Measurements from ENCODE around the gene FN3KRP.

Gene FN3KRP

DNA sequence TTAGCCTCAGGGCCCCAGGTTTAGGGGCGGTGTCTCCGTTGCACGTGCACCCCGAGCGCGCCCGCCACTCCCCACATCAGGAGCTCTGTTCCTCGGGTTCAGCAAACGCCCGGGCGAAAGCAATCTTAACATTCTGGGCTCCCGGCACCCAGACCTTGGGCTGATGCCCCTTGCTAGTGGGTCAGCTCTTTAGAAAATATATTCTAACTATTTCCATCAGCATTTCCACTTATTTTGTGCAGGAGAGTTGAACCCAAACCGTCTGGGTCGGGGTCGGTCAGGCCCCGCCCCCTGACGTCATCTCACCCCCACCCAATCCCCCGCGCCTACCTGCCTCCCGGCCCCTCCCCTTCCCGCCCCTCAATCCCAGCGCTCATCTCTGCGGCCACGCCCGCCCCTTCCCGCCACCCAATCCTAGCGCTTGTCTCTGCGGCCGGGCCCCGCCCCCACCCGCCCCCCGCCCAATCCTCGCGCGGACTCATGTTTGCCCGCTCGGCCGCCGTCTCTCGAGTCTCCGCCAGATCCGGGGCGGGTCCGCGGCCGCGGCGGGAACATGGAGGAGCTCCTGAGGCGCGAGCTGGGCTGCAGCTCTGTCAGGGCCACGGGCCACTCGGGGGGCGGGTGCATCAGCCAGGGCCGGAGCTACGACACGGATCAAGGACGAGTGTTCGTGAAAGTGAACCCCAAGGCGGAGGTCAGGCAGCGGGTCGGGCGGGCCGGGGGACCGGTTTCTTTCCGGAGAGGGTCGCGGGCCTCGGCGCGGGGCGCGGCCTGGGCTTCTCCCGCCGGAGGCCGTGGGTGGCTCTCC lies at the start of gene FN3KRP:
Gene FN3KRP, plus strand, starts transcription at position 504 of the 808 bp plus-strand sequence. Its CDS starts 50 bp downstream, at position 554.
- Histone ChIP-seq H3K27ac (peak within 1 kb of the TSS in 20 of 21 experiments; percentile 41 to 84 (median 76)), H3K4me3 (peak within 1 kb of the TSS; percentile 51 to 96 (median 85))

GRCh38 chr17:82666931-82667667 lies 49.4 kb upstream of the FN3KRP start:
- H3K27ac ChIP-seq: no peak overlapping the region

DNA sequence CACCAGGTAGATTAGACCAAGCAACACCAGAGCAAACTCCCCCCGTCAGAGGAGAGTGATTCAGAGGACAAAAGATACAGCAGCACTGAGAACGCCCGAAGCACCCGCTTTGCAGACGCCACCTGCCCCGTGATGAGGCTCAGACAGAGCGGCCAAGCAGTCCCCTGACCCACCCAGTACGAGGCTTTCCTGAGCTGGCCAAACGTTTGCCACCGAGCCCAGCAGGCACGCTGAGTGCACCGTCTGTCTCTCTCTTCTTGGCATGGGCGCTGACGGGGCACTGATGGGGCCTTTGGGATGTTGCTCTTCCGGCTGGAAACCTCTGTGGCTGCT lies 48.9 kb upstream of the FN3KRP start:
- Histone ChIP-seq H3K27ac (no peak overlapping the region), H3K4me3 (no peak overlapping the region)

More at GRCh38 chr17:82666931-82667667, 49.4 kb upstream of the FN3KRP start:
- no peak overlapping the region for H3K4me3 ChIP-seq

GRCh38 chr17:82668024-82668630 lies 48.4 kb upstream of the FN3KRP start:
- H3K4me3 ChIP-seq: no peak overlapping the region
- peak overlapping the region in 1 of 21 experiments; percentile 12 for H3K27ac ChIP-seq

DNA sequence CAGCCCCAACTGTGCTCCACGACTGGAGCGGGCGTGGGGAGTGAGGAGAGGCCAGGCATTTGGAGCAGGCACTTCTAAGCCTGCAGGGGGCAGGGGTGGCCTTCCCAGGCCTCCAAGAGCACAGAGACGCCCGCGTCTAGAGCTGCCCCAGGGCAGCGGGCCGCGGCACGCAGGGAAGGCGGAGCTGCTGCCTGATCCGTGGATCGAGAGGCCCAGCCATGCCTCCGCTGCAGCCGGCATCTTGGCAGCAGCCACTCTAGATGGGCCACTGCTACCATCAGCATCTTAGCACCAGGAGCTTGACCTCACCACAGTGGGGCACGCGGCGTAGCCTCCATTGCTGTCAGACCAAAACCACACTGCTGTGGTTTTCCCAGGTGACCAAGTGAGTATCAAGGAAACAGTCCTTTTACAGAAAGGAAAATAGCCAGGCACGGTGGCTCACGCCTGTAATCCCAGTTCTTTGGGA lies 47.8 kb upstream of the FN3KRP start:
- H3K27ac ChIP-seq: peak overlapping the region in 3 of 21 experiments; percentile 0 to 12 (median 7)
- no peak overlapping the region for H3K4me3 ChIP-seq

- H3K27ac ChIP-seq: no peak overlapping the region
- H3K4me3 ChIP-seq: no peak overlapping the region
These were observed 45.6 kb upstream of the FN3KRP start for GRCh38 chr17:82670661-82671450.

DNA sequence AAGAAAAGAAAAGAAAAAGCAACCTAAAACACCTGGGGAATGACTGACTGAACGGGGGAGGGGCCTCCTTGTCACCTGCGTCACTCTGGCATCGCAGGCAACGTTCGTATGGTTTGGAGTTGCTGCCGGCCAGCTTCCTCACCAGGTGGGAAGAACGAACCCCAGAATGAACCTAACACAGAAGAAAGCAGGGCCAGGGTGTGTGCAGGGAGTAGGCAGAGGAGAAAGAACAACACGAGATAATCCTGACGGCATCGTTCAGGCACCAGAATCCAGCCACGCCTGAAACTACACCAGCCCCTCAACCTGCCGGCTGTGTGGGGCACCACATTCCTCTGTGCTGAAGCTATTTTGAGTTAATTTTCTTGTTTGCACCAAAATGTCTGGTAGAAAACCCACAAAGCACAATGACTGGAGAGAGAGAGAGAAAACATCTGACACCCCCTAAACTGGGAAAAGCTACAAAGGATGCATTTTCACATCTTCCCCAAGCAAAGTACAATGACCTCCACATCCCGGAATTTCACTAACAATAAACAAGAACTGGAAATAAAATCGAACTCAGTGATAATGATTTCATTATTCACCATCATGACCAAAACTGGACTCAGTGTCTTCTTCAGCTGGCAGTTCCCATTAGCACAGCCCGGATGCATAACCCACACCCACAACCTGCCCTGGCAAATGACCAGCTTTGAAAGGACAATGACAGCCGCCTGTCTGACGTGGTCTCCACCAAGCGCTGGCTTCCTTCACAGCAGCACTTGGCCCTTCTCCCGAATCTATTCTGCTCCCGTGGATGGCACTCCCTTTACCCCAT lies 41.6 kb upstream of the FN3KRP start:
- Histone ChIP-seq H3K27ac (no peak overlapping the region), H3K4me3 (no peak overlapping the region)

DNA sequence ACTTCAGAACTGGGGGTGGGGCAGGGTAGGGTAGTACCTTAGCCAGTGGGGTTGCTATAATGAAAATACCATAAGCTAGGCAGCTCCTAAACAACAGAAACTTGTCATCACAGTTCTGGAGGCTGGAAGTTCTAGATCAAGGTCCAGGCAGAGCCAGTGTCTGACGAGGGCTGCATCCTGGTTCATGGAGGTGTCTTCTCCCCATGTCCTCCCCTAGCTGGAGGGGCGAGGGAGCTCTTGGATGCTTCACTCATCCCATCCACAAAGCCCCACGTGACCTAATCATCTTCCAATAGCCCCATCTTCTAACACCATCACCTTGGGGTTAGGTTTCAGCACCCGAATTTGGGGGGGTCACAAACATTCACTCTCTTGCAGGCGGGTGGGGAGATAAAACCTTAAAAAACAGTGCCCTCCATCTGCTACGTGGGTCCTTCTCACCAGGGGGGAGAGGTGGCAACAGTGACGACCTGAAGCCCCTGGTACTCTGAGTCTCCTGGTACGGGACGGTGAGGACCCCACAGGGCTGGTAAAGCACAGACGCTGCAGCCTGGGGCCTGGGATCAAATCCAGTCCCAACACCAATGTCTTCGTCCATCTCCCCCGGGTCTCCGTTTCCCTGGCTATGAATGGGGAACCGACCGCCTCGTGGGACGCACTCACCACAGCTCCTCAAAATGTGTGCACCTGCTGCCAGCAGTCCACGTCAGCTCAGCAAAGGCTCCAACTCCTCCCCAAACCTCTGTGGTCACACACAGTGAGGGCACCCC lies 40.8 kb upstream of the FN3KRP start:
- H3K4me3 ChIP-seq: no peak overlapping the region
- peak overlapping the region in 2 of 21 experiments; percentile 26 to 42 for H3K27ac ChIP-seq

DNA sequence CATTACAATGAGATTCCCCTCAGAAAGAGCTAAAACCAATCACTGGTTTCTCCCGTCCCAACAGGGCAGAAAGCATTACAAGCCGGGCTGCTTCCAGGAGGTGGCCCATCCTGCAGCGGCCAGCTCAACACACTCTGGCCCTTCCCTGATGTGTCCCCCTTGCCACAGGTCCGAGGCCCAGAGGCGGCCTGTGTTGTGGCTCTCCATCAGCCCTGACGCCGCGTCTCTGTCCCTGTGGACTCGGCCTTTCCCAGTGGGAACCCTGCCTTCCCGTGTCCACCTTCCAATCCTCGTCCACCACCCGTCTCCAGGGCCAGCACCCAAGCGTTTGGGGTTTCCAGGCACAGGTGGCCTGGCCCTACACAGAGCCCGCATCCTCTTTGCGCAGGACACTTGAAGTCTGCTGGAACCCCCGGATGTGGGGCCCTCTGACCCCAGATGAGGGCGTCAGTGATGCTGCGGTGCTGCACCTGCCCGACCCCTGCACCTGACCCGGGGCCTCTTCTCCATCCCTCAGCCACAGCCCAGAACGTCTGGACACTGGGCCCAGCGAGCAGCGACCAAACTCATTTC lies 39.1 kb upstream of the FN3KRP start:
- H3K4me3 ChIP-seq: no peak overlapping the region
- H3K27ac ChIP-seq: no peak overlapping the region

GRCh38 chr17:82678265-82678891 lies 38.1 kb upstream of the FN3KRP start:
- no peak overlapping the region for H3K4me3 ChIP-seq
- H3K27ac ChIP-seq: no peak overlapping the region

DNA sequence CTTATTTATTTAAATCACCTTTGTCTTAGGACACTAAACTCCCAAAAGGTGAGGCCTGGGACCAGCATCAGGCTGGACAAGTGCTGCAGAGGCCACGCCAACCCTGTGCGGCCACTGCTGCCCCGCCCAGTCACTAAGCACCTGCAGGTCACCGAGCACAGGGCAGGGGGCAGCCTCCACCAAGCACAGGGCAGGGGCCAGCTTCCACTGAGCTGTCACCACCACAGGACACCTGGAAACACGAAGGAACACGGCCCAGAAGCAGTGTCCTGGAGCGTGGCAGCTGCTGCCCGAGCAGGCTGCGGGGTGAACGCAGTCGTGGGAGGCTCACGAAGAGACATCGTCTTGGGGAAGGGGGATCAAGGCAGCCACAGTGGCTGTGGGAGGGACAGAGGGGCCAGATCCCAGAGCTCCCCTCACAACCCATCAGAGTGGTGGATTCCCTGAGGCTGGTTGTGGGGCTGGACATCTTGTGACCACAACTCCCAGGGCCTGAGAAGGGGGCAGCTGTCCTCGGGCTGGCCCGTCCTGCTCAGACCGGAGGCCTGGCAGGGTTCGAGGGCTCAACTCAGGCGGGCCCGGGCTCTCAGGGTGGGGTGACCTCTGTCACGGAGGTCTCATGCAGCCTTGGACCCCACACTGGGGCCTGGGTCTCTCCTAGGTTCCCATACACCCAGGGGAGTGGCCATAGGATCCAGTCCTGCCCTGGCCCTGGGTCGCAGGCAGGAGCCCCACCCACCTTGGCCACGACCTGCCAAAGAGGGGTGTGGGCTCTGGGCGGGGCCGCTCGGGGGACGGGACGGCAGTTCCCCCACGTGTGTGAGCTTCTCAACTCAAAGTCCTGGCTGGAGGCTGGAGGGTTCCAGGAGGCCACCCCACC lies 36.7 kb upstream of the FN3KRP start:
- Histone ChIP-seq H3K4me3 (no peak overlapping the region), H3K27ac (no peak overlapping the region)

DNA sequence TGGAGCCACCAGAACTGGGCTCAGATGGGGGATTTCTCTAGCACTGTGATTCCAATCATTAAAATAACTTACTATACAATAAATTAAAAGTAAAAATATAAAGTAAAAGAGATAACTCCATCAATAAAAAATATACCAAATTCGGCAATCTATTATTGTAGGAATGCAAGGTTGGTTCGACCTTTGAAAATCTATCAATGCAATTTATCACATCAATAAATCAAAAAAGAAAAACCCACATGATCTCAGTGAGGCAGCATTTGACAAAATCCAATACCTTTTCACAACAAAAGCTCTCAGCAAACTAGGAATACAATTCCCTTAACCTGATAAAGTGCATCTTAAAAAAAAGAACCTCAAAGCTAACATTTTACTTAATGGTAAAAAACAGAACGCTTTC lies 35.0 kb upstream of the FN3KRP start:
- H3K4me3 ChIP-seq: no peak overlapping the region
- no peak overlapping the region for H3K27ac ChIP-seq

GRCh38 chr17:82683534-82683933 lies 33.0 kb upstream of the FN3KRP start:
- Histone ChIP-seq H3K4me3 (no peak overlapping the region), H3K27ac (no peak overlapping the region)

DNA sequence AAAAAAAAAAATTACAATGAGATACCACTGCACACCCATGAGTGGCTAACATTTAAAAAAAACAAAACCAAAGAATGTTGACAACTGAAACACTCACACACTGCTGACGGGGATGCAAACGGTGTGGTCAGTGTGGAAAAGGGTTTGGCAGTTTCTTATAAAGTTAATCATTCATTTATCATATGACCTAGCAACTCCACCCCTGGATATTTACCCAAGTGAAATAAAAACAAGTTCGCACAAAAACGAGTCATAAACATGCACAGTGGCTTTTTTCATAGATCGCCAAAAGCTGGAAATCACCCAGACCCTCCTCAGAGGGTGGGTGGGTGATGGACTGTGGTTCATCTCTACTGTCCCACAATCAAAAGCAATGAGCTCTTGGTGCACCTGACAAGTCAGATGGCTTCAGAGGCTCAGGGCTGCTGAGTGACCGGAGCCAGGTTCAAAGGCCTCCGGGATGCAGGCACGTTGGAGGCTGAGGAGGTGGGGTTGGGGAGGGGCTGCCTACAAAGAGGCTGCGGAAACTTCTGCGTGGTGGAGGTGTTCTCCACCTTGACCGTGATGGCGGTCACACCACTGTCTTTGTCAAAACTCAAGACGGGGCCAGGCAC lies 32.2 kb upstream of the FN3KRP start:
- Histone ChIP-seq H3K27ac (peak overlapping the region in 2 of 21 experiments; percentile 31 to 38), H3K4me3 (no peak overlapping the region)

GRCh38 chr17:82685291-82685690 lies 31.2 kb upstream of the FN3KRP start:
- H3K27ac ChIP-seq: peak overlapping the region in 1 of 21 experiments; percentile 46
- no peak overlapping the region for H3K4me3 ChIP-seq
